H1 (cell line): ENCODE data around the gene CDKN2B-AS1. TPM values are rescaled to one million over a fixed set of nuclear protein-coding genes. Genes with fewer than 3 reads are reported as not detected.
A peak's percentile ranks its signal among the peaks of the same experiment; 100 is the strongest.

Experiments used
- CTCF ChIA-PET: fragments of 300-600 bp; sonication (Branson Sonifier 250); formaldehyde crosslinking; loops from one replicate; lab custom pipeline; 2021; ENCODE audit not compliant: partially characterized antibody; lab: Charles Lee
- POLR2A ChIA-PET: fragments of 300-600 bp; sonication (Branson Sonifier 250); formaldehyde crosslinking; loops from one replicate; lab custom pipeline; 2021; ENCODE audit warnings: inconsistent platforms; ENCODE audit not compliant: partially characterized antibody; lab: Charles Lee
- DNase-seq, 2 experiments: peaks; one replicate each; pipeline versions ENCODE4 v3.0.0 to v3.0.0-alpha.2; 2010 to 2022; ENCODE audit warnings: low spot score in 2 of 2, low read depth in 1 of 2, mixed read lengths in 1 of 2
- FAIRE-seq: peaks from 2 replicates; lab custom pipeline; 2011; peaks lifted over from hg19 to GRCh38; lab: Jason Lieb, UNC
- H2AFZ ChIP-seq: 2 replicates; pipeline ENCODE4 v1.8.1; 2012; ENCODE audit warnings: low read length, inconsistent platforms
- H2AK5ac ChIP-seq: 2 replicates; pipeline ENCODE4 v1.6.1; 2013; ENCODE audit warnings: low read depth, low read length
- H2BK120ac ChIP-seq: replicated peaks from 2 replicates; pipeline ENCODE3; 2013; ENCODE audit warnings: low read depth, low read length, inconsistent platforms
- H2BK12ac ChIP-seq: 2 replicates; pipeline ENCODE4 v1.6.1; 2013; ENCODE audit warnings: low read depth, low read length
- H2BK15ac ChIP-seq: 2 replicates; pipeline ENCODE4 v1.6.1; 2013; ENCODE audit warnings: low read length
- H2BK20ac ChIP-seq: 2 replicates; pipeline ENCODE4 v1.6.1; 2013; ENCODE audit warnings: low read length
- H2BK5ac ChIP-seq: 2 replicates; pipeline ENCODE4 v1.6.1; 2013; ENCODE audit warnings: low read depth, low read length
- H3K14ac ChIP-seq: 2 replicates; pipeline ENCODE4 v1.6.1; 2013; ENCODE audit warnings: inconsistent platforms; ENCODE audit not compliant: insufficient read length
- H3K18ac ChIP-seq: 2 replicates; pipeline ENCODE4 v1.6.1; 2013; ENCODE audit warnings: low read length; ENCODE audit errors: extremely low read depth
- H3K23ac ChIP-seq: 2 replicates; pipeline ENCODE4 v1.6.1; 2013; ENCODE audit warnings: inconsistent platforms; ENCODE audit not compliant: insufficient read length
- H3K23me2 ChIP-seq: 2 replicates; pipeline ENCODE4 v1.6.1; 2013; ENCODE audit warnings: low read depth, low read length
- H3K27ac ChIP-seq: 2 replicates; pipeline ENCODE4 v1.6.1; 2011; ENCODE audit warnings: low read depth, low read length, inconsistent platforms
- H3K27me3 ChIP-seq, 4 experiments: replicated peaks in 1 of 4; 1 replicate in 1 of 4; 2 replicates in 3 of 4; pipeline versions ENCODE4 v1.6.1 to v1.8.1; 2011 to 2013; ENCODE audit warnings: low read length in 3 of 4, mild to moderate bottlenecking in 3 of 4, inconsistent platforms in 2 of 4, mixed read lengths in 2 of 4, moderate library complexity in 1 of 4; ENCODE audit not compliant: control insufficient read depth in 3 of 4, insufficient read depth in 3 of 4; ENCODE audit errors: extremely low read depth in 1 of 4
- H3K36me3 ChIP-seq, 4 experiments: 2 replicates each; pipeline versions ENCODE4 v1.6.1 to v1.8.1; 2011 to 2013; ENCODE audit warnings: mild to moderate bottlenecking in 4 of 4, low read length in 3 of 4, moderate library complexity in 2 of 4, control low read depth in 1 of 4, inconsistent platforms in 1 of 4; ENCODE audit not compliant: insufficient read depth in 4 of 4, control insufficient read depth in 2 of 4
- H3K4ac ChIP-seq: replicated peaks from 2 replicates; pipeline ENCODE3; 2013; ENCODE audit warnings: low read length, low read depth, mixed read lengths, inconsistent platforms; ENCODE audit not compliant: insufficient read length
- H3K4me1 ChIP-seq, 4 experiments: replicated peaks in 1 of 4; 1 replicate in 1 of 4; 2 replicates in 3 of 4; pipeline versions ENCODE4 v1.6.1 to v1.8.1; 2011 to 2013; ENCODE audit warnings: low read length in 3 of 4, inconsistent platforms in 2 of 4, mixed read lengths in 1 of 4; ENCODE audit not compliant: insufficient read depth in 4 of 4, control insufficient read depth in 3 of 4
- H3K4me2 ChIP-seq, 2 experiments: 2 replicates each; pipeline versions ENCODE4 v1.6.1 to v1.8.1; 2011 to 2013; ENCODE audit warnings: low read depth in 2 of 2, low read length in 2 of 2, control low read depth in 1 of 2, inconsistent platforms in 1 of 2, mild to moderate bottlenecking in 1 of 2; ENCODE audit not compliant: insufficient read depth in 1 of 2
- H3K4me3 ChIP-seq, 4 experiments: fragments of 200-600, 300-600 bp in 1 of 4; sonication (generic), shearing (Covaris generic), sonication (Bioruptor Twin) in 1 of 4; 2 replicates each; pipeline versions ENCODE4 v1.5.1 to v1.8.1; 2011 to 2016; ENCODE audit warnings: low read length in 4 of 4, low read depth in 3 of 4, control low read depth in 2 of 4, inconsistent platforms in 2 of 4, mild to moderate bottlenecking in 2 of 4, mixed read lengths in 1 of 4, moderate library complexity in 1 of 4; ENCODE audit not compliant: insufficient read depth in 2 of 4; ENCODE audit errors: extremely low read depth in 1 of 4
- H3K56ac ChIP-seq: replicated peaks from 2 replicates; pipeline ENCODE3; 2013; ENCODE audit warnings: low read depth, mild to moderate bottlenecking, mixed read lengths, low read length, inconsistent platforms; ENCODE audit not compliant: insufficient read length
- H3K79me1 ChIP-seq: 2 replicates; pipeline ENCODE4 v1.6.1; 2013; ENCODE audit warnings: low read depth, low read length, control low read depth
- H3K79me2 ChIP-seq, 2 experiments: 2 replicates each; pipeline versions ENCODE4 v1.6.1 to v1.8.1; 2012 to 2013; ENCODE audit warnings: low read length in 2 of 2, mild to moderate bottlenecking in 2 of 2, inconsistent platforms in 1 of 2; ENCODE audit not compliant: insufficient read depth in 2 of 2, control insufficient read depth in 1 of 2
- H3K9ac ChIP-seq, 4 experiments: replicated peaks in 1 of 4; 1 replicate in 1 of 4; 2 replicates in 3 of 4; pipeline versions ENCODE4 v1.6.1 to v1.8.1; 2011 to 2013; ENCODE audit warnings: low read depth in 3 of 4, low read length in 3 of 4, control low read depth in 2 of 4, mild to moderate bottlenecking in 2 of 4, moderate library complexity in 2 of 4, inconsistent platforms in 1 of 4; ENCODE audit errors: extremely low read depth in 1 of 4
- H3K9me3 ChIP-seq, 2 experiments: 2 replicates each; pipeline versions ENCODE4 v1.6.1 to v1.8.1; 2012 to 2013; ENCODE audit warnings: mild to moderate bottlenecking in 2 of 2, moderate library complexity in 2 of 2, control low read depth in 1 of 2, inconsistent platforms in 1 of 2, low read depth in 1 of 2, low read length in 1 of 2, mixed read lengths in 1 of 2; ENCODE audit not compliant: insufficient read depth in 2 of 2
- H4K20me1 ChIP-seq, 2 experiments: replicated peaks in 1 of 2; 2 replicates each; pipeline versions ENCODE3 to v1.8.1; 2011 to 2013; ENCODE audit warnings: inconsistent platforms in 2 of 2, low read length in 2 of 2, mild to moderate bottlenecking in 1 of 2; ENCODE audit not compliant: insufficient read depth in 2 of 2, control insufficient read depth in 1 of 2
- H4K5ac ChIP-seq: 2 replicates; pipeline ENCODE4 v1.6.1; 2013; ENCODE audit warnings: low read length, low read depth, mixed read lengths, inconsistent platforms; ENCODE audit not compliant: insufficient read length
- H4K8ac ChIP-seq: 2 replicates; pipeline ENCODE4 v1.8.0; 2013; ENCODE audit warnings: mild to moderate bottlenecking, moderate library complexity, low read length, inconsistent platforms; ENCODE audit not compliant: insufficient read depth; ENCODE audit errors: extremely low read depth
- H4K91ac ChIP-seq: replicated peaks from 2 replicates; pipeline ENCODE3; 2013; ENCODE audit warnings: low read length, mixed read lengths, inconsistent platforms; ENCODE audit not compliant: insufficient read length
- CEBPB ChIP-seq: IDR thresholded peaks from 2 replicates; pipeline ENCODE4 v1.6.1; 2012; ENCODE audit warnings: low read depth, low read length
- CREB1 ChIP-seq: IDR thresholded peaks from 2 replicates; pipeline ENCODE4 v1.6.1; 2012; ENCODE audit warnings: inconsistent platforms
- HDAC2 ChIP-seq, 2 experiments: fragments of 300-600 bp in 1 of 2; sonication (generic) in 1 of 2; IDR thresholded peaks; 2 replicates each; pipeline ENCODE4 v1.6.1; 2011 to 2012; ENCODE audit warnings: low read depth in 2 of 2, low read length in 2 of 2, mild to moderate bottlenecking in 2 of 2, moderate library complexity in 2 of 2, borderline replicate concordance in 1 of 2, inconsistent platforms in 1 of 2
- KDM5A ChIP-seq: fragments of 200-600 bp; IDR thresholded peaks from 2 replicates; pipeline ENCODE4 v1.7.1; 2012; ENCODE audit warnings: mild to moderate bottlenecking, low read length, inconsistent platforms, mixed read lengths
- POU5F1 ChIP-seq: IDR thresholded peaks from 2 replicates; pipeline ENCODE4 v1.6.1; 2011; ENCODE audit warnings: low read depth, mild to moderate bottlenecking, low read length, moderate library complexity
- SUZ12 ChIP-seq: fragments of 200-600 bp; sonication (generic); IDR thresholded peaks from 2 replicates; pipeline ENCODE4 v1.6.1; 2012; ENCODE audit warnings: mild to moderate bottlenecking, inconsistent platforms, low read length, moderate library complexity, mixed read lengths
- TEAD4 ChIP-seq: IDR thresholded peaks from 2 replicates; pipeline ENCODE4 v1.6.1; 2012; ENCODE audit warnings: low read depth, low read length, inconsistent platforms, mixed read lengths
- WGBS, 2 experiments: shearing (Covaris generic) in 1 of 2; methylation state at CpG; one replicate each; pipeline versions ENCODE4 v1.1.6 to v1.1.7; 2013 to 2015; ENCODE audit warnings: low lambda C conversion rate in 2 of 2, mixed read lengths in 2 of 2, inconsistent platforms in 1 of 2, low coverage in 1 of 2, missing lambda C conversion rate in 1 of 2; ENCODE audit not compliant: insufficient replicate concordance in 2 of 2, insufficient coverage in 1 of 2, insufficient read length in 1 of 2; ENCODE audit errors: extremely low coverage in 1 of 2, missing lambda C conversion rate in 1 of 2; 5-methylcytosine and 5-hydroxymethylcytosine counted together
- polyA plus RNA-seq, 7 experiments: library from polyadenylated mRNA; depleted of rRNA in 3 of 7; stranded (reverse) in 5 of 7; unstranded in 2 of 7; fragments of >200 nt in 5 of 7; fragments of 200-250 nt in 2 of 7; gene quantifications; 1 replicate in 5 of 7; 2 replicates in 1 of 7; 4 replicates in 1 of 7; pipeline versions ENCODE4 v1.2.1 to v1.2.3, GENCODE V29; 2011 to 2013; ENCODE audit warnings: missing spikeins in 2 of 7, mixed read lengths in 2 of 7
- total RNA-seq: library from RNA; stranded (reverse); fragmentation: NEBNext Ultra II Directional; extraction: Animal tissue kit (Norgen Biotek cat#: 25700); gene quantifications from 2 replicates; pipeline ENCODE4 v1.2.1, GENCODE V29; 2021

Gene CDKN2B-AS1
- total and polyA plus RNA-seq, 2 of the 8 experiments (the other 6 are each of a cell fraction or from before 2014, with no cell fraction given), result not detected

GRCh38 chr9:22031655-22032411 is 37.2 kb downstream of the CDKN2B-AS1 start:
- Histone ChIP-seq H3K36me3 (no peaks in the 10 kb centered on the region), H2BK15ac (no peak overlapping the region), H3K79me1 (no peaks in the 10 kb centered on the region), H2AFZ (no peak overlapping the region), H3K4ac (no peak overlapping the region), H4K91ac (no peak overlapping the region), H3K23me2 (no peaks in the 10 kb centered on the region), H3K18ac (no peak overlapping the region), H3K4me3 (no peak overlapping the region), H3K27ac (no peak overlapping the region), H3K4me2 (no peak overlapping the region), H2BK20ac (no peak overlapping the region), H3K23ac (no peak overlapping the region), H3K56ac (no peak overlapping the region), H2BK12ac (no peak overlapping the region), H3K79me2 (no peaks in the 10 kb centered on the region), H2BK120ac (no peak overlapping the region), H2BK5ac (no peak overlapping the region), H3K9ac (no peak overlapping the region), H3K4me1 (no peaks in the 10 kb centered on the region), H3K27me3 (no peaks in the 10 kb centered on the region), H2AK5ac (no peak overlapping the region), H4K5ac (no peak overlapping the region), H4K8ac (0 out of 2 replicates have a peak overlapping the region, but pooled peaks have one; percentile 74), H3K14ac (no peak overlapping the region), H4K20me1 (no peaks in the 10 kb centered on the region), H3K9me3 (no peaks in the 10 kb centered on the region)
- ChIA-PET CTCF (interaction anchor here (0.6 to 2.6 kb wide), 3 partner anchors 22 to 218 kb away, joined by 3 to 13 read pairs (median 4); partner anchors contain the start of gene CDKN2B), POLR2A (no interaction called here)
- no peak for TF ChIP-seq KDM5A
- no peak for TF ChIP-seq TEAD4
- TF ChIP-seq HDAC2 (IDR thresholded peaks at IDR 0.05; ENCODE audit: borderline replicate concordance in 1 of 2, low read depth in 2 of 2, low read length in 2 of 2), result no peak
- TF ChIP-seq CREB1, result no peak
- no peak for TF ChIP-seq POU5F1
- TF ChIP-seq CEBPB, result no peak
- TF ChIP-seq SUZ12, result no peak
- 91 to 100% methylated on average over 1 to 4 of the region's 4 CpGs for WGBS, 2 experiments
- DNase-seq (no peak), FAIRE-seq (no peak)
